GM20000 (cell line): Measurements from ENCODE around the gene CSRP1.

Experiments used
- DNase-seq: peaks from one replicate; pipeline ENCODE4 v3.0.0; 2012; ENCODE audit warnings: low spot score
- TF ChIP-seq, protein P1 (sequence below): IDR thresholded peaks from 2 replicates; pipeline ENCODE4 v1.5.1; 2012; ENCODE audit warnings: mild to moderate bottlenecking, control low read depth; ENCODE audit errors: extremely low read depth, missing control alignments

The CSRP1 gene

DNA sequence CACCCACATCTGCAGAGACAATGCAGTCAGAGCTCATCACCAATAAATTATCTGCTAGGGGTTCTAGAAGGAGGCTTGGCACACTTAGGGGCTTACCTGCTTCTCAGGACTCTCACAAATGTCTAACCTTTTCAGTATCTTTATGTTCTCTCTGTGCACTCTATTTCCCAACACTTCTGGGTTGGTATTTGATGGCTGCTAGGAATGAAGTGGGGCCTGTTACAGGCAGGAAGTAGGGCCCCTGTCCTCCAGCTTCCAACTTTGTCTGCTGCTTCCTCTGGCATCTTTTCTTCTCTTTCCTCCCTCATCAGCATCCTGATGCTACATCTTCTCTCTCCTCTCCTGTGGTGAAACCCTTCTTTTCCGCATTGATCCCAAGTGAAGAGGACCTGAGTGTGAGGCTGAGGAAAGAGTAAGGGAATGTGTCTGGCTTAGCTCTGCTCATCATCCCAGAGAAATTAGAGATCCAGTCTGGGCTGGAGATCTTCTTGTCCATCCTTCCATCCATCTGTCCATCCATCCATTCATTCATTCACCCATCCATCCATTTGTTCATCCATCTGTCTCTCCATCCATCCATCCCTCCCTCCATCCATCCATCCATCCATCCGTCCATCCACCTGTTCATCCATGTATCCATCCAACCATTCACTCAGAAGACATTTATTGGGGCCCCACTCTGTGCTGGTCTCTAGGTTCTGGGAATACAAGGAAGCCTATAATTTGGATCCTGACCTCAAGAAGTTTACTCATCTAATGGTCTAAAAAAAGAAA is 2.9 kb upstream of the CSRP1 start:
- DNase-seq, result no peak
- TF ChIP-seq, protein P1, sequence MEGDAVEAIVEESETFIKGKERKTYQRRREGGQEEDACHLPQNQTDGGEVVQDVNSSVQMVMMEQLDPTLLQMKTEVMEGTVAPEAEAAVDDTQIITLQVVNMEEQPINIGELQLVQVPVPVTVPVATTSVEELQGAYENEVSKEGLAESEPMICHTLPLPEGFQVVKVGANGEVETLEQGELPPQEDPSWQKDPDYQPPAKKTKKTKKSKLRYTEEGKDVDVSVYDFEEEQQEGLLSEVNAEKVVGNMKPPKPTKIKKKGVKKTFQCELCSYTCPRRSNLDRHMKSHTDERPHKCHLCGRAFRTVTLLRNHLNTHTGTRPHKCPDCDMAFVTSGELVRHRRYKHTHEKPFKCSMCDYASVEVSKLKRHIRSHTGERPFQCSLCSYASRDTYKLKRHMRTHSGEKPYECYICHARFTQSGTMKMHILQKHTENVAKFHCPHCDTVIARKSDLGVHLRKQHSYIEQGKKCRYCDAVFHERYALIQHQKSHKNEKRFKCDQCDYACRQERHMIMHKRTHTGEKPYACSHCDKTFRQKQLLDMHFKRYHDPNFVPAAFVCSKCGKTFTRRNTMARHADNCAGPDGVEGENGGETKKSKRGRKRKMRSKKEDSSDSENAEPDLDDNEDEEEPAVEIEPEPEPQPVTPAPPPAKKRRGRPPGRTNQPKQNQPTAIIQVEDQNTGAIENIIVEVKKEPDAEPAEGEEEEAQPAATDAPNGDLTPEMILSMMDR, result no peak

DNA sequence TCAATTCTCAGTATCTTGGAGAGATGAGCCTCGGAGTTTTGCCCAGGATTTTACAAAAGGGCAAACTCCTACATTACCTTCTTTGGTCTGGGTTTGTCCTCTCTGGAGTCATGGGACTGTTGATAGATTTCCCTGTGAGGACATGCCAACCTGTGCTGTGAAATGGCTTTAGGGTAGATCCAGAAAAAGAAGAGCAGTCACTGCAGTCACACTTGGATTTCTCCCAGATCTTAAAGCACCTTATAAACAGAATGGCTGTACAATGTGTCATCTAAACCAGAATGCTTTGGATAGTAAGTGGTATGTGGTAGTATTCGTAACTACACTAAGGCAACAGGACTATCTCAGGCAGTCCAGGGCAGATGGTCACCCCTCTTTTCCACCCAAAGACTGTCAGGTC is 1.9 kb upstream of the CSRP1 start:
- TF ChIP-seq, protein P1, result no peak
- no peak for DNase-seq

DNA sequence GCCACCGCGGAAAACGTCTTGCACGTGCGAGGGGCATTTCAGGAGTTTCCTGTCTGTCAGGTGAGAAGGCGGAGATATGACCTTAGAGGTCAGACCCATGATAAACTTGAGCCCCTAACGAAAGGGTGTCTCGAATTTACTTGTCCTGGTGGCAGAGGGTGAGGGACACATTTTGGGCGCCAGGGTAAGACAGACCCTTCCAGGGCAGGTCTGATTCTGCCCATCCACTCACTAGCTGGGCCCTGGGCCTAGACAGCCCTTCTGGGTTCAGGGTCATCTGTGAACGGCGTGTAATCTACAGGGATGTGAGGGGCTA is 395 bp upstream of the CSRP1 start:
- TF ChIP-seq, protein P1, result no peak
- DNase-seq, result no peak

DNA sequence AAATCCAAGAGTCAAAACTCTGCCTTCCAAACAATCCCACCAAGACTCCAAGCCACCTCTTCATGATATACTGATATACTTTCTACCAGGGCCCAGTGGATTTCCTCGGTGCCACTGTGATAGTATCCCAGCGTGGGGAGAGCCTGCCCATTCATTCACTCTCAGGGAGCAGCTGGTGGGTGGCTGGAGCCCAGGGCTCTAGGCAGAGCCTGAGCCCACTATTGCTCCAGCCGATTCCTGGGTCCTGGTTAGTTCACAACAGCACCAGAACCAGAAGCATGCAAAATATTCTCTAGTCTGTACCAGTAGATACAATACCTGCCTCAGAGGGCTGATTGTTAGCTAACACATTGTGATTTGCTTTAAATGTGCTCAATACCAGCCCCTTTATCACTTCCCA is 831 bp downstream of the CSRP1 start:
- TF ChIP-seq, protein P1, result no peak
- DNase-seq, result no peak

DNA sequence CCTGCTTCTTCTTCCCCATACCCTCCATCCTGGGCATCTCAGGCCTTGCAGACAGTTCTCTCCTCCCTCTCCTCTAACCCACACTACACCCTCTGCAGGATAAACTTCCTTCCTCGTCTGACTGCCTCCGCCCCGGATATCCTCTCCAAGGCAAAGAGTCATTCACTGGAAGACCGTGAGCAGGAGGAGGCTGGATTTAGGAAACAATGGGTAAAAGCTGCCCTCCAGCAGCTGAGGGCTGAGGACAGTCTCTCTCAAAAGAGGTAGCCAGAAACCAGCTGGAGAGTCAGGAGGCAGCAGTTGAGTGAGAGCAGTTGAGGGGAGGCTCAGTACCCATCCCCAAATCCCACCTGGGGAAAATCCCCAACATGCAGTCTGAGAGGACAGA is 1.4 kb downstream of the CSRP1 start:
- no peak for DNase-seq
- TF ChIP-seq, protein P1, result no peak

DNA sequence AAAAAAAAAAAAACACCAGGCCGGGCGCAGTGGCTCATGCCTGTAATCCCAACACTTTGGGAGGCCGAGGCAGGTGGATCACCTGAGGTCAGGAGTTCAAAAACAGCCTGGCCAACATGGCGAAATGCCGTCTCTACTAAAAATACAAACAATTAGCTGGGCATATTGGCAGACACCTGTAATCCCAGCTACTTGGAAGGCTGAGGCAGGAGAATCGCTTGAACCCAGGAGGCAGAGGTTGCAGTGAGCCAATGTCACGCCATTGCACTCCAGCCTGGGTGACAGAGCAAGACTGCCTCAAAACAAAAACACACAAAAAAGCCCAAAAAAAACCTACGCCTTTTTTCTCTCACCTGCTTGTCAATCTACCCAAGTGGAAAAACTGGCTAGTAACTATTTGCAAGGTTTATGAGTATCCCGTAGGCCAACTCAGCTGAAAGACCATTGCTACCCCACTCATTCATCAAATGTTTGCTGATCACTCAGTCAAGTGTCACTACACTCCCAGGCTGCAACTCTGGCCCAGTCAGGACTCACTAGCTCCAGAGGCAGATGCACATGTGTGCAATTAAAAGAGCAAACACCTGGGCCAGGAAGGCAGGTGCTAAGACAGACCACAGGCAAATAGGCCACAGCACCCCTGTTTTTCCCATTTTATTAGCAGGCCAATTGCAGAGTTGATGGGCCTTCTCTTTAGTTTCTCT is 2.0 kb downstream of the CSRP1 start:
- no peak for DNase-seq
- TF ChIP-seq, protein P1, result no peak

DNA sequence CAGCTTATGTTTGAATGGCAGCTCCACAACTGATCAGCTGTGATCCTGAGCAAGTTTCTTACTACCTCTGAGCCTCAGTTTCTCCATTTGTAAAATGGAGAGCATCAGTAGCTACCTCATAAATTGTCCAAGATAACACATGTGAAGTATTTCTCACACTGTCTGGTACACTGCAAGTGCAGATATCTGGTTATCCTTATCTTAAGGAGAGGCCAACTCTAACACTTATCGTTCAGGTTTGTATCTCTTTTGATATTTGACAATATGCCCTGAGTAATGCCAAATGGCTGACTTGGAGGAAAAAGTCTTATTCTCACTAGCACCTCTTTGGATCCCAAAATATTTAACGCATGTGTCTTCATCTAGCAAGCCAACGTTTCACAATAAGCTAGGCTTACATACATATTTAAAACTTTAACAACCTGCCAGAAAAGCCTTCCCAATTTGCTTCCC is 2.7 kb downstream of the CSRP1 start:
- TF ChIP-seq, protein P1, result no peak
- DNase-seq, result no peak
